Smooth muscle cell (in vitro differentiated cells): ENCODE measurements around the gene NCOR2. TPM values are rescaled to one million over a fixed set of nuclear protein-coding genes. Genes with fewer than 3 reads are reported as not detected.

Experiments used
- DNase-seq: peaks from one replicate; lab custom pipeline; 2025; ENCODE audit not compliant: unreplicated experiment; lab: John Stamatoyannopoulos, UW
- H2AFZ ChIP-seq: fragments of 200-600 bp; sonication (generic); 2 replicates; pipeline ENCODE4 v1.6.0; 2016; ENCODE audit warnings: antibody characterized with exemption, low read depth, mild to moderate bottlenecking
- H3F3A ChIP-seq: fragments of 200-600 bp; sonication (generic); 2 replicates; pipeline ENCODE4 v1.6.0; 2017; ENCODE audit warnings: antibody characterized with exemption, low read depth
- H3K27ac ChIP-seq: fragments of 200-600 bp; sonication (generic); 2 replicates; pipeline ENCODE4 v1.5.1; 2016; ENCODE audit warnings: low read depth, mild to moderate bottlenecking
- H3K27me3 ChIP-seq: fragments of 200-600 bp; sonication (generic); 2 replicates; pipeline ENCODE4 v1.6.1; 2016; ENCODE audit warnings: low read depth, mild to moderate bottlenecking
- H3K36me3 ChIP-seq: fragments of 200-600 bp; sonication (generic); 2 replicates; pipeline ENCODE4 v1.5.1; 2016; ENCODE audit warnings: low read depth
- H3K4me1 ChIP-seq: fragments of 200-600 bp; sonication (generic); 2 replicates; pipeline ENCODE4 v1.5.1; 2016; ENCODE audit warnings: low read depth
- H3K4me2 ChIP-seq: fragments of 200-600 bp; sonication (generic); 2 replicates; pipeline ENCODE4 v1.6.0; 2016; ENCODE audit warnings: mild to moderate bottlenecking
- H3K4me3 ChIP-seq: fragments of 200-600 bp; sonication (generic); 2 replicates; pipeline ENCODE4 v1.5.1; 2016; ENCODE audit warnings: mild to moderate bottlenecking
- H3K79me2 ChIP-seq: fragments of 200-600 bp; sonication (generic); 2 replicates; pipeline ENCODE4 v1.6.0; 2016; ENCODE audit warnings: low read depth, mild to moderate bottlenecking
- H3K9ac ChIP-seq: fragments of 200-600 bp; sonication (generic); 2 replicates; pipeline ENCODE4 v1.6.0; 2016; ENCODE audit warnings: low read depth
- H3K9me3 ChIP-seq: fragments of 200-600 bp; sonication (generic); replicated peaks from 2 replicates; pipeline ENCODE4 v1.5.1; 2016; ENCODE audit warnings: low read depth
- H4K20me1 ChIP-seq: fragments of 200-600 bp; sonication (generic); 2 replicates; pipeline ENCODE4 v1.6.0; 2016; ENCODE audit warnings: low read depth
- WGBS: methylation state at CpG from one replicate; pipeline ENCODE4 v1.1.7; 2016; ENCODE audit warnings: low lambda C conversion rate; 5-methylcytosine and 5-hydroxymethylcytosine counted together
- polyA plus RNA-seq: library from polyadenylated mRNA; unstranded; fragments of >200 nt; fragmentation: Nextera tagmentation; extraction: Ambion mirVana; gene quantifications from 2 replicates; pipeline ENCODE4 v1.2.1, GENCODE V29; 2016
- total RNA-seq: library from RNA; depleted of rRNA; stranded (reverse); fragments of >200 nt; gene quantifications from 2 replicates; pipeline ENCODE4 v1.2.3, GENCODE V29; 2014
- TF ChIP-seq, protein P1 (sequence below): fragments of 200-600 bp; sonication (generic); IDR thresholded peaks from 2 replicates; pipeline ENCODE4 v1.5.1; 2017; ENCODE audit warnings: borderline replicate concordance, mild to moderate bottlenecking, antibody characterized with exemption; ENCODE audit not compliant: insufficient read depth, poor library complexity, severe bottlenecking

Gene NCOR2
- total and polyA plus RNA-seq, 2 experiments from 2014 or later: 64.1 to 164 TPM

- no peaks in the 10 kb centered on the region for H4K20me1 ChIP-seq
- no peak overlapping the region for H3K27ac ChIP-seq
- no peaks in the 10 kb centered on the region for H3K4me1 ChIP-seq
- no peak overlapping the region for H3K9ac ChIP-seq
- no peaks in the 10 kb centered on the region for H3K79me2 ChIP-seq
- TF ChIP-seq, protein P1, sequence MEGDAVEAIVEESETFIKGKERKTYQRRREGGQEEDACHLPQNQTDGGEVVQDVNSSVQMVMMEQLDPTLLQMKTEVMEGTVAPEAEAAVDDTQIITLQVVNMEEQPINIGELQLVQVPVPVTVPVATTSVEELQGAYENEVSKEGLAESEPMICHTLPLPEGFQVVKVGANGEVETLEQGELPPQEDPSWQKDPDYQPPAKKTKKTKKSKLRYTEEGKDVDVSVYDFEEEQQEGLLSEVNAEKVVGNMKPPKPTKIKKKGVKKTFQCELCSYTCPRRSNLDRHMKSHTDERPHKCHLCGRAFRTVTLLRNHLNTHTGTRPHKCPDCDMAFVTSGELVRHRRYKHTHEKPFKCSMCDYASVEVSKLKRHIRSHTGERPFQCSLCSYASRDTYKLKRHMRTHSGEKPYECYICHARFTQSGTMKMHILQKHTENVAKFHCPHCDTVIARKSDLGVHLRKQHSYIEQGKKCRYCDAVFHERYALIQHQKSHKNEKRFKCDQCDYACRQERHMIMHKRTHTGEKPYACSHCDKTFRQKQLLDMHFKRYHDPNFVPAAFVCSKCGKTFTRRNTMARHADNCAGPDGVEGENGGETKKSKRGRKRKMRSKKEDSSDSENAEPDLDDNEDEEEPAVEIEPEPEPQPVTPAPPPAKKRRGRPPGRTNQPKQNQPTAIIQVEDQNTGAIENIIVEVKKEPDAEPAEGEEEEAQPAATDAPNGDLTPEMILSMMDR: no peak
- no peak overlapping the region for H3K4me2 ChIP-seq
- no peaks in the 10 kb centered on the region for H3K27me3 ChIP-seq
- no peaks in the 10 kb centered on the region for H3K9me3 ChIP-seq
- no peaks in the 10 kb centered on the region for H3K36me3 ChIP-seq
- H3F3A ChIP-seq: no peaks in the 10 kb centered on the region
- H3K4me3 ChIP-seq: no peak overlapping the region
- 94% methylated on average over 8 of the region's 8 CpGs for WGBS
- DNase-seq: no peak
- H2AFZ ChIP-seq: no peak overlapping the region
These were observed 8.7 kb upstream of the NCOR2 start for GRCh38 chr12:124576061-124576650.

DNA sequence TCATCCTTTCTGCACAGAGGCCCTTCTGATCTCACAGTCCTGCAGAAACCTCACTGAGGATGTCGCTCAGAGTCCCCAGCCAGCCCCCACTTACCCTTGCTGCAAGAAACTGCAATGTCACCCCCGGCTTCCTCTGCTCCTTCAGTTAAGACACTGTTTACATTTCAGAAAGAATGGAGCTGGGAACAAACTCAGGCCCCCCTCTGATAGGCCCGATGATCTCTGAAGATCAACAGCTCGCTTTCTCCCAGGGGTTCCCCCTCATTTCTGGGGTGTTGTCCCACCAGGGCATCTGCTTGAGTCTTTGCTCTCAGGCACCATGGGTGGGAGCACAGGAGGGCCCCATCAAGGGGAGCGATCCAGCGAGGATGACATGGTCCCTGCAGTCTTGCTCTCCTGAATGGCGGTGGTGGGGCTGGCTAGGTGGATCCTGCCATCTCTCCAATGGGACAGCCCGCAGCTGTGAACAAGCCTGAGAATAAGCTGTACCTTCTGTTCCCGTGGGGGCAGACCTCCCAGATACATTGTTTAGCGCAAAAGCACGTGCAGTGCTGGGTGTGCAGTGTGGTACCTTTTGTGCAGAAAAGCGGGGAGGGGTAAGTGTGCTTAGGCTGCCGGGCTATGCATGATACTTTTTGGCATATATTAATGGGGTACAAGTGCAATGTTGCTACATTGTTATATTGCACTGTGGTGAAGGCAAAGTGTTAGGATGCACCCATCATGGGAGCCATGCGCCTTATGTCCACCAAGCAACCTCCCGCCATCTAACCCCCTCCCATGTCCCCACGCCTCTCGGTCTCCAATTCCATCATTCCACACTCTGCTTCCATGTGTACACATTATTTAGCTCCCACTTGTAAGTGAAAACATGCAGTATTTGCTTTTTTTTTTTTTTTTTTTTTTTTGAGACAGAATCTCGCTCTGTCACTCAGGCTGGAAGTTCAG lies 6.7 kb upstream of the NCOR2 start:
- Histone ChIP-seq H3K4me1 (peaks cover 3% of the 10 kb centered on the region), H3K27ac (no peak overlapping the region), H4K20me1 (no peaks in the 10 kb centered on the region), H3K4me3 (no peak overlapping the region), H3K9me3 (no peaks in the 10 kb centered on the region), H3K27me3 (no peaks in the 10 kb centered on the region), H3K79me2 (no peaks in the 10 kb centered on the region), H3F3A (no peaks in the 10 kb centered on the region), H3K4me2 (no peak overlapping the region), H2AFZ (no peak overlapping the region), H3K9ac (no peak overlapping the region), H3K36me3 (no peaks in the 10 kb centered on the region)
- TF ChIP-seq, protein P1: no peak
- no peak for DNase-seq
- 85% methylated on average over 18 of the region's 18 CpGs for WGBS

DNA sequence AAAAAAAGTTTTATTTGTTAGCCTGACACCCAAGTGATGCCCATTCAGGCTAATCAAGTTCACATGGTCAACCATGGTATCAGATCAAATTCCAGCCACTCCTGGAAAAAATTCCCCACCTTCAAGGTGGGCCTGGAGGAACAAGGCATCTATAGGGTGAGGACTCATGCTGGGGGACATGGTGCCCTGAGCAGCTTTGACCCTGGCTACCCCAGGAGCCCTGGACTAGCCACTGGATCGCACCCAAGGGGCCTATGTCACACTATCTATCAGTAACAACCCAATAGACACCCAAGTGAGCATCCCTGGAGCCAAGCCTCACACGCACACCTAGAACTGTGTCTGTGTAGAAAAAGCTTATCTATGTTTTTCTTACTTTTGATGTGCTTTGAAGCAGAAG lies 4.1 kb upstream of the NCOR2 start:
- TF ChIP-seq, protein P1: no peak
- peaks cover 6% of the 10 kb centered on the region for H3K79me2 ChIP-seq
- no peak overlapping the region for H3K27ac ChIP-seq
- no peaks in the 10 kb centered on the region for H4K20me1 ChIP-seq
- peaks cover 12% of the 10 kb centered on the region for H3K4me1 ChIP-seq
- H3F3A ChIP-seq: peaks cover 6% of the 10 kb centered on the region
- H3K36me3 ChIP-seq: no peaks in the 10 kb centered on the region
- no peaks in the 10 kb centered on the region for H3K9me3 ChIP-seq
- H3K27me3 ChIP-seq: no peaks in the 10 kb centered on the region
- no peak for DNase-seq
- no peak overlapping the region for H3K4me3 ChIP-seq
- no peak overlapping the region for H2AFZ ChIP-seq
- H3K4me2 ChIP-seq: no peak overlapping the region
- WGBS: 95% methylated on average over 2 of the region's 2 CpGs
- no peak overlapping the region for H3K9ac ChIP-seq
